GM19239 (cell line): Measurements from ENCODE around the gene PNKP.

Experiments used
- DNase-seq: peaks from one replicate; pipeline ENCODE4 v3.0.0; 2011; ENCODE audit warnings: low spot score; ENCODE audit not compliant: insufficient read length
- FAIRE-seq: peaks from 2 replicates; lab custom pipeline; 2011; peaks lifted over from hg19 to GRCh38; lab: Jason Lieb, UNC

Gene PNKP

GRCh38 chr19:49866933-49867782 is at the start of gene PNKP:
TSS of gene PNKP (minus strand) at chr19:49867576. CDS start at chr19:49867204, 372 bp downstream.
- FAIRE-seq = peak; percentile 95

GRCh38 chr19:49915271-49915670 is 47.9 kb upstream of the PNKP start:
- FAIRE-seq (no peak), DNase-seq (no peak)

More at GRCh38 chr19:49866933-49867782, at the start of gene PNKP:
- DNase-seq = peak; percentile 94

- FAIRE-seq (no peak), DNase-seq (no peak)
These were observed 46.3 kb upstream of the PNKP start for GRCh38 chr19:49913720-49914119.

- no peak for FAIRE-seq
- DNase-seq = no peak
These were observed 45.7 kb upstream of the PNKP start for GRCh38 chr19:49912965-49913685.

GRCh38 chr19:49911381-49912145 is 44.2 kb upstream of the PNKP start:
- FAIRE-seq = peak; percentile 64
- DNase-seq = peak; percentile 49

- FAIRE-seq (no peak), DNase-seq (no peak)
These were observed 42.8 kb upstream of the PNKP start for GRCh38 chr19:49910179-49910578.

- DNase-seq (no peak), FAIRE-seq (no peak)
These were observed 41.4 kb upstream of the PNKP start for GRCh38 chr19:49908480-49909420.

- DNase-seq = no peak
- FAIRE-seq = no peak
These were observed 40.5 kb upstream of the PNKP start for GRCh38 chr19:49907745-49908446.

GRCh38 chr19:49906879-49907564 is 39.6 kb upstream of the PNKP start:
- DNase-seq (no peak), FAIRE-seq (peak; percentile 37)

- DNase-seq (no peak), FAIRE-seq (no peak)
These were observed 36.8 kb upstream of the PNKP start for GRCh38 chr19:49904136-49904535.

GRCh38 chr19:49896863-49897621 is 29.7 kb upstream of the PNKP start, which contains the start of gene IL4I1:
TSS of gene IL4I1 (minus strand) at chr19:49896887. CDS start at chr19:49896160, 727 bp downstream.
- DNase-seq (peak; percentile 82), FAIRE-seq (peak; percentile 97)

- no peak for DNase-seq
- FAIRE-seq = no peak
These were observed 28.4 kb upstream of the PNKP start for GRCh38 chr19:49895566-49896297.

- DNase-seq = no peak
- FAIRE-seq = peak; percentile 90
These were observed 27.6 kb upstream of the PNKP start for GRCh38 chr19:49894879-49895565.

GRCh38 chr19:49894011-49894664 is 26.8 kb upstream of the PNKP start:
- FAIRE-seq = no peak

GRCh38 chr19:49892716-49893115 is 25.3 kb upstream of the PNKP start:
- no peak for FAIRE-seq
- DNase-seq = no peak

More at GRCh38 chr19:49894011-49894664, 26.8 kb upstream of the PNKP start:
- DNase-seq = no peak

GRCh38 chr19:49891393-49891792 is 24.0 kb upstream of the PNKP start:
- no peak for DNase-seq
- FAIRE-seq = no peak
